GM12878 (cell line): ENCODE data around the gene TNIP3. TPM values are rescaled to one million over a fixed set of nuclear protein-coding genes. Genes with fewer than 3 reads are reported as not detected.

ENCODE experiments used
- ATAC-seq: fragments of 200-7000 bp; cut with Tn5 transposase; 3 replicates; pipeline ENCODE4 v1.9.1; 2020; ENCODE audit warnings: mild to moderate bottlenecking, moderate library complexity
- BruUV-seq: library from RNA; stranded (reverse); fragments of 400-500 nt; replicated peaks from 2 replicates; lab custom pipeline; 2021; lab: Mats Ljungman, UMichigan
- CTCF ChIA-PET: fragments of 300-600 bp; sonication (Branson Sonifier 250); formaldehyde crosslinking; extraction: SDS; loops from one replicate; lab custom pipeline; 2021; ENCODE audit warnings: inconsistent platforms; lab: Yijun Ruan, JAX
- POLR2A ChIA-PET: fragments of 350-600 bp; formaldehyde crosslinking; extraction: SDS; loops from one replicate; lab custom pipeline; 2021; ENCODE audit warnings: inconsistent platforms; lab: Charles Lee
- RAD21 ChIA-PET: fragments of 300-600 bp; sonication (Branson Sonifier 250); formaldehyde crosslinking; loops from one replicate; lab custom pipeline; 2023; ENCODE audit warnings: antibody characterized with exemption; ENCODE audit not compliant: unreplicated experiment; lab: Charles Lee
- SMC1A ChIA-PET: fragments of 300-600 bp; sonication (Branson Sonifier 250); formaldehyde crosslinking; loops from one replicate; lab custom pipeline; 2023; ENCODE audit not compliant: unreplicated experiment, uncharacterized antibody; lab: Charles Lee
- DNase-seq: peaks from one replicate; pipeline ENCODE4 v3.0.0-alpha.2; 2011; ENCODE audit warnings: low read depth, low spot score
- FAIRE-seq: peaks from 3 replicates; lab custom pipeline; 2011; peaks lifted over from hg19 to GRCh38; lab: Jason Lieb, UNC
- H2AFZ ChIP-seq: 2 replicates; pipeline ENCODE4 v1.6.0; 2011; ENCODE audit warnings: low read depth, low read length, control low read depth; ENCODE audit not compliant: control insufficient read depth
- H3K27ac ChIP-seq: 2 replicates; pipeline ENCODE4 v1.5.1; 2011; ENCODE audit warnings: control low read depth; ENCODE audit not compliant: control insufficient read depth, insufficient read depth
- H3K27me3 ChIP-seq, 2 experiments: replicated peaks in 1 of 2; 2 replicates each; pipeline versions ENCODE4 v1.6.0 to v1.6.1; 2011; ENCODE audit warnings: low read length in 1 of 2; ENCODE audit not compliant: control insufficient read depth in 2 of 2, insufficient read depth in 2 of 2
- H3K36me3 ChIP-seq, 2 experiments: 2 replicates each; pipeline ENCODE4 v1.5.1; 2011; ENCODE audit warnings: low read length in 1 of 2; ENCODE audit not compliant: control insufficient read depth in 2 of 2, insufficient read depth in 2 of 2
- H3K4me1 ChIP-seq: 2 replicates; pipeline ENCODE4 v1.6.1; 2011; ENCODE audit warnings: mild to moderate bottlenecking, low read length, moderate library complexity, mixed read lengths; ENCODE audit not compliant: control insufficient read depth, insufficient read depth
- H3K4me2 ChIP-seq: 2 replicates; pipeline ENCODE4 v1.6.0; 2011; ENCODE audit warnings: control low read depth; ENCODE audit not compliant: control insufficient read depth, insufficient read depth
- H3K4me3 ChIP-seq: fragments of 200-600 bp; sonication (generic); 2 replicates; pipeline ENCODE4 v1.5.1; 2016
- H3K79me2 ChIP-seq: 2 replicates; pipeline ENCODE4 v1.6.0; 2011; ENCODE audit warnings: low read length; ENCODE audit not compliant: control insufficient read depth, insufficient read depth
- H3K9ac ChIP-seq: 2 replicates; pipeline ENCODE4 v1.8.0; 2011; ENCODE audit warnings: low read length, control low read depth, mixed read lengths; ENCODE audit not compliant: control insufficient read depth, insufficient read depth
- H3K9me3 ChIP-seq: replicated peaks from 3 replicates; pipeline ENCODE4 v1.5.1; 2011; ENCODE audit warnings: mild to moderate bottlenecking, low read length; ENCODE audit not compliant: control insufficient read depth, insufficient read depth
- H4K20me1 ChIP-seq: 2 replicates; pipeline ENCODE4 v1.6.0; 2011; ENCODE audit not compliant: control insufficient read depth, insufficient read depth
- ATF3 ChIP-seq: IDR thresholded peaks from 2 replicates; pipeline ENCODE4 v1.6.1; 2011; ENCODE audit warnings: low read depth, mild to moderate bottlenecking, low read length, moderate library complexity, borderline replicate concordance; ENCODE audit errors: extremely low read depth
- BCL3 ChIP-seq: IDR thresholded peaks from 2 replicates; pipeline ENCODE4 v1.6.1; 2011; ENCODE audit warnings: borderline replicate concordance, low read depth, mild to moderate bottlenecking, moderate library complexity, low read length; ENCODE audit not compliant: insufficient read depth, poor library complexity, severe bottlenecking
- BHLHE40 ChIP-seq, 2 experiments: fragments of 450-650 bp in 1 of 2; IDR thresholded peaks; 2 replicates each; pipeline ENCODE4 v1.6.1; 2011 to 2017; ENCODE audit warnings: low read depth in 2 of 2, borderline replicate concordance in 1 of 2, improper control_type of control experiment in 1 of 2, low read length in 1 of 2, mild to moderate bottlenecking in 1 of 2
- BRCA1 ChIP-seq: IDR thresholded peaks from 2 replicates; pipeline ENCODE4 v1.6.1; 2011; ENCODE audit warnings: low read depth, low read length, improper control_type of control experiment
- HDAC6 ChIP-seq: fragments of 200-600 bp; sonication (generic); IDR thresholded peaks from one replicate; pipeline ENCODE4 v1.8.0; 2017; ENCODE audit warnings: antibody characterized with exemption; ENCODE audit not compliant: unreplicated experiment
- MLLT1 ChIP-seq: fragments of 450-650 bp; IDR thresholded peaks from 2 replicates; pipeline ENCODE4 v1.6.1; 2016; ENCODE audit warnings: mild to moderate bottlenecking
- MYB ChIP-seq: fragments of 150-350 bp; IDR thresholded peaks from 2 replicates; pipeline ENCODE4 v1.6.1; 2014; ENCODE audit warnings: mild to moderate bottlenecking, low read depth, low read length, borderline replicate concordance
- MYC ChIP-seq: IDR thresholded peaks from 2 replicates; pipeline ENCODE4 v1.6.1; 2011; ENCODE audit warnings: mild to moderate bottlenecking, low read length, moderate library complexity, inconsistent platforms; ENCODE audit not compliant: insufficient read depth, insufficient replicate concordance, insufficient read length, severe bottlenecking
- NBN ChIP-seq: fragments of 450-650 bp; IDR thresholded peaks from 2 replicates; pipeline ENCODE4 v1.6.1; 2016
- PKNOX1 ChIP-seq: fragments of 450-650 bp; IDR thresholded peaks from 2 replicates; pipeline ENCODE4 v1.6.1; 2016; ENCODE audit warnings: mild to moderate bottlenecking
- RB1 ChIP-seq: fragments of 450-650 bp; formaldehyde crosslinking; IDR thresholded peaks from 2 replicates; pipeline ENCODE4 v1.6.1; 2017; ENCODE audit warnings: mild to moderate bottlenecking, borderline replicate concordance
- WGBS: methylation state at CpG from one replicate; pipeline ENCODE4 v1.1.6; 2016; ENCODE audit warnings: low lambda C conversion rate; ENCODE audit not compliant: insufficient replicate concordance, insufficient coverage; ENCODE audit errors: missing lambda C conversion rate; 5-methylcytosine and 5-hydroxymethylcytosine counted together
- in situ Hi-C: fragments of 300-500 bp; cut with MboI; formaldehyde crosslinking; loops from 9 replicates; pipeline ENCODE4 v1.14.3; 2018; ENCODE audit warnings: mixed read lengths
- intact Hi-C: fragments of 100-400 bp; cut with micrococcal nuclease; formaldehyde crosslinking; loops from one replicate; pipeline ENCODE4 v1.14.2; 2022; ENCODE audit not compliant: unreplicated experiment
- polyA plus RNA-seq, 11 experiments: library from polyadenylated mRNA; depleted of rRNA in 4 of 11; unstranded in 6 of 11; stranded (reverse) in 5 of 11; fragments of >200 nt; fragmentation: Nextera tagmentation in 4 of 11; fragmentation: Illumina TruSeq in 1 of 11; extraction: Ambion mirVana in 4 of 11; extraction: Trizol in 1 of 11; gene quantifications; 1 replicate in 1 of 11; 2 replicates in 10 of 11; pipeline versions ENCODE4 v1.2.1 to v1.2.3, GENCODE V29; 2011 to 2016; ENCODE audit warnings: inconsistent platforms in 2 of 11, missing spikeins in 2 of 11, low read depth in 1 of 11
- total RNA-seq, 4 experiments: library from RNA; depleted of rRNA in 3 of 4; stranded (reverse); fragments of >200 nt in 3 of 4; fragmentation: Illumina TruSeq in 1 of 4; extraction: Trizol in 1 of 4; gene quantifications; 2 replicates each; pipeline versions ENCODE4 v1.2.1 to v1.2.3, GENCODE V29; 2013 to 2021

TNIP3 gene
- total and polyA plus RNA-seq, 10 of the 15 experiments (the other 5 are each of a cell fraction or from before 2014, with no cell fraction given): 0.21 to 1.4 (median 0.67) TPM

- ChIA-PET RAD21 (no interaction called here), POLR2A (no interaction called here), SMC1A (no interaction called here), CTCF (no interaction called here)
- Histone ChIP-seq H3K36me3 (no peaks in the 10 kb centered on the region), H3K79me2 (no peaks in the 10 kb centered on the region), H4K20me1 (no peaks in the 10 kb centered on the region), H3K9me3 (no peaks in the 10 kb centered on the region), H3K4me1 (no peaks in the 10 kb centered on the region), H2AFZ (no peak overlapping the region), H3K4me3 (no peak overlapping the region), H3K4me2 (no peak overlapping the region), H3K27me3 (no peaks in the 10 kb centered on the region), H3K27ac (no peak overlapping the region), H3K9ac (no peak overlapping the region)
- ATAC-seq (no peak), DNase-seq (no peak), FAIRE-seq (no peak)
- in situ Hi-C loops: loop anchor here (10.0 kb wide), 2 partner anchors 943 to 1023 kb away; no protein-coding TSS in a partner anchor
- no peak for TF ChIP-seq BRCA1
- no peak for TF ChIP-seq MLLT1
- TF ChIP-seq BCL3: no peak
- TF ChIP-seq MYC: no peak
- no peak for TF ChIP-seq RB1
- no peak for TF ChIP-seq BHLHE40 (IDR thresholded peaks at IDR 0.05; ENCODE audit: borderline replicate concordance in 1 of 2, low read depth in 2 of 2, low read length in 1 of 2)
- TF ChIP-seq HDAC6: no peak
- TF ChIP-seq MYB: no peak
- no peak for TF ChIP-seq ATF3
- TF ChIP-seq PKNOX1: no peak
- TF ChIP-seq NBN: no peak
- intact Hi-C loops: loop anchor here (5.0 kb wide), 2 partner anchors 381 to 941 kb away; no protein-coding TSS in a partner anchor
- BruUV-seq: no TSS peak
- WGBS: 57% methylated on average over 2 of the region's 2 CpGs
Measured at GRCh38 chr4:121098266-121098665, 65.9 kb downstream of the TNIP3 start.
